Loucy (cell line): ENCODE measurements around the gene NRF1.

ENCODE experiments used
- H2AFZ ChIP-seq: fragments of 200-600 bp; sonication (generic); 2 replicates; pipeline ENCODE4 v1.6.0; 2016; ENCODE audit warnings: antibody characterized with exemption, mild to moderate bottlenecking, low read length, moderate library complexity
- H3F3A ChIP-seq: fragments of 200-600 bp; 2 replicates; pipeline ENCODE4 v1.6.0; 2016; ENCODE audit warnings: antibody characterized with exemption, low read depth, mild to moderate bottlenecking
- H3K27me3 ChIP-seq: fragments of 200-600 bp; sonication (generic); 2 replicates; pipeline ENCODE4 v1.6.1; 2014; ENCODE audit warnings: low read length, mild to moderate bottlenecking; ENCODE audit not compliant: insufficient read depth, poor library complexity, severe bottlenecking
- H3K36me3 ChIP-seq: fragments of 200-600 bp; sonication (generic); 2 replicates; pipeline ENCODE4 v1.6.1; 2016; ENCODE audit warnings: low read length; ENCODE audit not compliant: insufficient read depth
- H3K4me1 ChIP-seq: fragments of 200-600 bp; sonication (generic); 2 replicates; pipeline ENCODE4 v1.5.1; 2014; ENCODE audit warnings: low read length, mild to moderate bottlenecking; ENCODE audit not compliant: insufficient read depth, poor library complexity, severe bottlenecking
- H3K4me2 ChIP-seq: fragments of 200-600 bp; sonication (generic); 2 replicates; pipeline ENCODE4 v1.6.0; 2014; ENCODE audit warnings: antibody characterized with exemption, low read length, low read depth, mild to moderate bottlenecking; ENCODE audit not compliant: poor library complexity, severe bottlenecking
- H3K4me3 ChIP-seq: fragments of 200-600 bp; sonication (generic); 2 replicates; pipeline ENCODE4 v1.5.1; 2014; ENCODE audit warnings: low read length, mild to moderate bottlenecking, mixed read lengths; ENCODE audit not compliant: poor library complexity, severe bottlenecking
- H3K79me2 ChIP-seq: fragments of 200-600 bp; sonication (generic); 2 replicates; pipeline ENCODE4 v1.6.1; 2014; ENCODE audit warnings: low read length; ENCODE audit not compliant: insufficient read depth
- H3K9ac ChIP-seq: fragments of 200-600 bp; sonication (generic); 2 replicates; pipeline ENCODE4 v1.6.0; 2014; ENCODE audit warnings: mild to moderate bottlenecking, low read depth, low read length, moderate library complexity; ENCODE audit not compliant: poor library complexity, severe bottlenecking
- H3K9me2 ChIP-seq: fragments of 200-600 bp; sonication (generic); replicated peaks from 2 replicates; pipeline ENCODE4 v1.6.1; 2016; ENCODE audit warnings: low read depth, low read length, mixed read lengths
- H3K9me3 ChIP-seq: fragments of 200-600 bp; sonication (generic); 2 replicates; pipeline ENCODE4 v1.6.1; 2014; ENCODE audit warnings: mild to moderate bottlenecking, antibody characterized with exemption, low read length, low read depth; ENCODE audit not compliant: insufficient read depth
- H4K20me1 ChIP-seq: fragments of 200-600 bp; sonication (generic); 2 replicates; pipeline ENCODE4 v1.6.0; 2014; ENCODE audit warnings: antibody characterized with exemption, low read length, mild to moderate bottlenecking; ENCODE audit not compliant: insufficient read depth, poor library complexity, severe bottlenecking
- CTCF ChIP-seq: fragments of 200-600 bp; sonication (generic); conservative IDR thresholded peaks from 2 replicates; pipeline ENCODE4 v1.5.1; 2014; ENCODE audit warnings: mild to moderate bottlenecking, antibody characterized with exemption, low read length
- EZH2phosphoT487 ChIP-seq: fragments of 200-600 bp; IDR thresholded peaks from 2 replicates; pipeline ENCODE4 v1.6.1; 2018; ENCODE audit warnings: antibody characterized with exemption, mild to moderate bottlenecking, moderate library complexity, borderline replicate concordance

The NRF1 gene

GRCh38 chr7:129741743-129742213 is 130.3 kb downstream of the NRF1 start:
- Histone ChIP-seq H3K36me3 (peaks cover 16% of the 10 kb centered on the region; the same call in 1 of the 2 replicates), H2AFZ (no peak overlapping the region), H3K4me1 (no peaks in the 10 kb centered on the region), H3K79me2 (no peaks in the 10 kb centered on the region), H3F3A (no peaks in the 10 kb centered on the region), H3K9me2 (no peaks in the 10 kb centered on the region), H3K9ac (no peak overlapping the region), H3K27me3 (no peaks in the 10 kb centered on the region), H3K9me3 (no peaks in the 10 kb centered on the region), H3K4me3 (no peak overlapping the region), H3K4me2 (no peak overlapping the region), H4K20me1 (no peaks in the 10 kb centered on the region)
- TF ChIP-seq CTCF (no peak), EZH2phosphoT487 (no peak)

DNA sequence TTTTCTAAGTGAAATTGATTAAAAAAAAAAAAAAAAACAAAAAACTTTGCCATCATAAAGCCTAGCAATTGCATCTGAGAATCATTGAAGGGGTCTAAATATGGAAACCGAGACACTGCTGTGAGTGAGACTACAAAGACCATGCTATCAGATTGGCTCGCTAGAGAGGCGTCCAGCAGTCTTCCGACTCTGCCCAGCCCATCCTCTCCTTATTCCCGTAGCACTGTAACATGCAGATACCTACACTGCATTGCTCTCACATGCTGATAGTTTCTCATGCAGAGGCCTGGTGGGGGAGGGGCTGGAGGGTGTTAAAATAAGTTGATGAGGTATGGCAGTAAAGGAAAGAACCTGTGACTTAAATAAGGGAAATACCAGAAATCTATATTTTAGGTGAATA is 130.7 kb downstream of the NRF1 start:
- H3K4me2 ChIP-seq: no peak overlapping the region

GRCh38 chr7:129746857-129747529 is 135.5 kb downstream of the NRF1 start:
- no peaks in the 10 kb centered on the region for H3K9me2 ChIP-seq
- no peaks in the 10 kb centered on the region for H3K4me1 ChIP-seq
- H3K9ac ChIP-seq: no peak overlapping the region
- H3F3A ChIP-seq: no peaks in the 10 kb centered on the region
- no peaks in the 10 kb centered on the region for H3K9me3 ChIP-seq
- no peaks in the 10 kb centered on the region for H3K27me3 ChIP-seq
- TF ChIP-seq EZH2phosphoT487: no peak
- H3K4me3 ChIP-seq: no peak overlapping the region
- no peaks in the 10 kb centered on the region for H4K20me1 ChIP-seq
- H3K4me2 ChIP-seq: no peak overlapping the region
- H3K36me3 ChIP-seq: peaks cover 35% of the 10 kb centered on the region; the same call in 1 of the 2 replicates
- no peak overlapping the region for H2AFZ ChIP-seq
- H3K79me2 ChIP-seq: no peaks in the 10 kb centered on the region

More for the DNA sequence above, 130.7 kb downstream of the NRF1 start:
- Histone ChIP-seq H3K4me1 (no peaks in the 10 kb centered on the region), H4K20me1 (no peaks in the 10 kb centered on the region), H3K9me2 (no peaks in the 10 kb centered on the region), H3F3A (no peaks in the 10 kb centered on the region), H3K27me3 (no peaks in the 10 kb centered on the region), H3K36me3 (peaks cover 21% of the 10 kb centered on the region; the same call in 1 of the 2 replicates), H3K4me3 (no peak overlapping the region), H2AFZ (no peak overlapping the region), H3K79me2 (no peaks in the 10 kb centered on the region), H3K9me3 (no peaks in the 10 kb centered on the region), H3K9ac (no peak overlapping the region)
- TF ChIP-seq CTCF (no peak), EZH2phosphoT487 (no peak)
